NCI-H2227 treated with DMSO at 0.1 percent for 48 hours (cell line): ENCODE results near the gene CIZ1.
A peak's percentile ranks its signal among the peaks of the same experiment; 100 is the strongest.

Experiments
- DNase-seq: peaks from one replicate; lab custom pipeline; 2025; lab: John Stamatoyannopoulos, UW

The CIZ1 gene

GRCh38 chr9:128124873-128125579, 66.3 kb downstream of the CIZ1 start:
- no peak for DNase-seq

- DNase-seq: no peak
These were observed 66.9 kb downstream of the CIZ1 start for GRCh38 chr9:128124451-128124850.

- DNase-seq: no peak
These were observed 67.8 kb downstream of the CIZ1 start for GRCh38 chr9:128123451-128124080.

GRCh38 chr9:128122809-128123175, 68.6 kb downstream of the CIZ1 start:
- DNase-seq: no peak

GRCh38 chr9:128121924-128122808, 69.2 kb downstream of the CIZ1 start:
- DNase-seq: no peak

- no peak for DNase-seq
These were observed 69.9 kb downstream of the CIZ1 start for GRCh38 chr9:128121466-128121810.

- no peak for DNase-seq
These were observed 70.5 kb downstream of the CIZ1 start for GRCh38 chr9:128120741-128121465.

- DNase-seq: no peak
These were observed 71.2 kb downstream of the CIZ1 start for GRCh38 chr9:128120061-128120740.

- no peak for DNase-seq
These were observed 72.3 kb downstream of the CIZ1 start for GRCh38 chr9:128118971-128119665.

GRCh38 chr9:128118472-128118857, 72.9 kb downstream of the CIZ1 start:
- DNase-seq: no peak

- DNase-seq: peak; percentile 82
These were observed 73.5 kb downstream of the CIZ1 start for GRCh38 chr9:128117613-128118471.

- no peak for DNase-seq
These were observed 75.0 kb downstream of the CIZ1 start for GRCh38 chr9:128116104-128117083.
